Measurements from ENCODE around the gene STC2.

The STC2 gene

DNA sequence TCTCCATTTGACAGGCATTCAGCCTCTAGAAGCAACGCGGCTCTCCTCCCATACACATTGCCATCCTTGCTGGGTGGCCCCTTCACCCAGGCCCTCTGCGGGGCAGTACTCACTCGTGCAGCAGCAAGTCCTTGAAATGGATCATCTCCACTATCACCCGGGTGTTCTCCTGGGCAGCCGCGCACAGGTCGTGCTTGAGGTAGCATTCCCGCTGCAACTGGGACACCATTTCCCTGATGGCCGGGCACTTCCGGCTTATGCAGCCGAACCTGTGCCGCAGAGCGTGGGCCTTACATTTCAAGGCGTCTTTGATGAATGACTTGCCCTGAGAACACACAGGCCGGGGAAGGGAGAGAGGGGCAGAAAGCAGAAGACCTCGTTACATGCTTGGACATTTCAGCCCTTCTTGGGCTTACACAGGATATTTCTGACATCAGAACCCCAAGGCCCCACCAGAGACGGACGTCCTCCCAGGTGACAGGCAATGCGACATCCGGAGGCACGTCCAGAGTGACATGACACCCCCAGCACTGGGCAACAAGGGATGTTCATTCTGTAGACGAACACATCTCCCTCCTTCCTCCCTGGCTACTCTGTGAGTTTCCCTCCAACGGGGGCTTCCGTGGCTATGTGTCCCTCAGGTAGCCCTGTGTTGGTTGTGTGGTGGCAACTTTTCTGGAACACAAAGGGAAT, 5.0 kb downstream of the STC2 start:
- no peak overlapping the region for H3K4me3 ChIP-seq (ENCODE audit: low read length)
- no peak for DNase-seq (ENCODE audit: low read depth)
- TF ChIP-seq, protein P1, sequence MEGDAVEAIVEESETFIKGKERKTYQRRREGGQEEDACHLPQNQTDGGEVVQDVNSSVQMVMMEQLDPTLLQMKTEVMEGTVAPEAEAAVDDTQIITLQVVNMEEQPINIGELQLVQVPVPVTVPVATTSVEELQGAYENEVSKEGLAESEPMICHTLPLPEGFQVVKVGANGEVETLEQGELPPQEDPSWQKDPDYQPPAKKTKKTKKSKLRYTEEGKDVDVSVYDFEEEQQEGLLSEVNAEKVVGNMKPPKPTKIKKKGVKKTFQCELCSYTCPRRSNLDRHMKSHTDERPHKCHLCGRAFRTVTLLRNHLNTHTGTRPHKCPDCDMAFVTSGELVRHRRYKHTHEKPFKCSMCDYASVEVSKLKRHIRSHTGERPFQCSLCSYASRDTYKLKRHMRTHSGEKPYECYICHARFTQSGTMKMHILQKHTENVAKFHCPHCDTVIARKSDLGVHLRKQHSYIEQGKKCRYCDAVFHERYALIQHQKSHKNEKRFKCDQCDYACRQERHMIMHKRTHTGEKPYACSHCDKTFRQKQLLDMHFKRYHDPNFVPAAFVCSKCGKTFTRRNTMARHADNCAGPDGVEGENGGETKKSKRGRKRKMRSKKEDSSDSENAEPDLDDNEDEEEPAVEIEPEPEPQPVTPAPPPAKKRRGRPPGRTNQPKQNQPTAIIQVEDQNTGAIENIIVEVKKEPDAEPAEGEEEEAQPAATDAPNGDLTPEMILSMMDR (IDR thresholded peaks at IDR 0.05; ENCODE audit: insufficient read depth, low read depth, low read length, missing control alignments), result no peak

DNA sequence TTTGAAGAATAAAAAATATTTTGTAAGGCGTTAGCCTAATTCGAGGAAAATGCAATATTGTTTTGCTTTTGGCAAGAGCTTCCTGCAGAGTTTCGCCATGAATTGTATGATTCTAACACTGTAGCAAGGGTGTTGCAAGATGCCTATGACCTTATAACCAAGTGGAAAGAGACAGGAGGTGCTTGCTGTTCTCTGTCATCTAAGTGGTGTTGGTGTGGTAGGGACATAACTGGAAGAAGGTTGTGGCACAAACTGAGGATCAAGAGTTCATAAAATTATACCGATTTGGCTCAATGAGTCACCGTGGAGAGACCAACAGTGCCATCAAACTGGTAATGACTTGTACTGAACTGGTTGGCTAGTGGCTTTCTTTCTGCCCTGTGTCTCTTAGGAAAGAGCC, 6.3 kb downstream of the STC2 start:
- H3K4me3 ChIP-seq (ENCODE audit: low read length), result no peak overlapping the region
- no peak for DNase-seq (ENCODE audit: low read depth)
- TF ChIP-seq, protein P1 (IDR thresholded peaks at IDR 0.05; ENCODE audit: insufficient read depth, low read depth, low read length, missing control alignments), result no peak

DNA sequence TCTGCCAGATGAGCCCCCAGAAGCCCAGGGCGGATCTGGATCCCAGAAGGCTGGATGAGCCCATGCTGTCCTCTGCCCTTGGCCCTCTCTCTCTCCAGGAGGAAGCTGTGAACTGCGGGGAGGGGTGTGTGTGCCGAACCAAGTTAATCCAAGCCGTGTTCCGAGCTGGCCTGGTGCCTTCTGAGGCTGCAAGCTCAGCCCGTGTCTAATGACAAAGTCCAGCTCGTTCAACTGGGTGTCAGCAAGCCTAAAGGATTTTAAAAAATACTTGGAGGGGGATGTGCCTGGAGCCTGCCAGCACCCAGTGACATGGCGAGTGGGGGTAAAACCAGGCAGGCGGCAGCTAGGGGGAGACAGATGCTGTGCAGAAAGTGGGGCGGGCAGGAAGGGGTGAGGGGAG, 8.0 kb downstream of the STC2 start:
- no peak for DNase-seq (ENCODE audit: low read depth)
- TF ChIP-seq, protein P1 (IDR thresholded peaks at IDR 0.05; ENCODE audit: insufficient read depth, low read depth, low read length, missing control alignments), result no peak
- no peak overlapping the region for H3K4me3 ChIP-seq (ENCODE audit: low read length)

DNA sequence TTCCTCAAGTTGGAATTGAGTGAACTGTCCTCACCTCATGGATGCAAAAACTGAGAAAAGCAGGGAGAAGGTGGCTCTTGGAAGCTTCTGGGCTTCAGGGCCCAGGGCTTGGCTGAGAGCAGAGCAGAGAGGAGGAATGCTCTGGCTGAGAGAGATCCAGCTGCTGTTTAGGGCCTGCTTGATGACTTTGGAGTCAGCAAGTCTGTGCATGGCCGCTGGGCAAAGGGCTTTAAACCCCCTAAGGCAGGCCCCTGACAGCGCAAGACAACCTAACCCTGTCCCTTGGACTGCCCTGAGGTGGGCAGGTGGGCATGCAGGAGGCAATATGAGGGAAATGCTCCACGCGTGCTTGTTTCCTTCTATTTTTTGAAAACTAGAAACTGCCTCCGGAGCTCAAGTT, 8.6 kb downstream of the STC2 start:
- no peak overlapping the region for H3K4me3 ChIP-seq (ENCODE audit: low read length)
- DNase-seq (ENCODE audit: low read depth), result no peak
- TF ChIP-seq, protein P1 (IDR thresholded peaks at IDR 0.05; ENCODE audit: insufficient read depth, low read depth, low read length, missing control alignments), result no peak

DNA sequence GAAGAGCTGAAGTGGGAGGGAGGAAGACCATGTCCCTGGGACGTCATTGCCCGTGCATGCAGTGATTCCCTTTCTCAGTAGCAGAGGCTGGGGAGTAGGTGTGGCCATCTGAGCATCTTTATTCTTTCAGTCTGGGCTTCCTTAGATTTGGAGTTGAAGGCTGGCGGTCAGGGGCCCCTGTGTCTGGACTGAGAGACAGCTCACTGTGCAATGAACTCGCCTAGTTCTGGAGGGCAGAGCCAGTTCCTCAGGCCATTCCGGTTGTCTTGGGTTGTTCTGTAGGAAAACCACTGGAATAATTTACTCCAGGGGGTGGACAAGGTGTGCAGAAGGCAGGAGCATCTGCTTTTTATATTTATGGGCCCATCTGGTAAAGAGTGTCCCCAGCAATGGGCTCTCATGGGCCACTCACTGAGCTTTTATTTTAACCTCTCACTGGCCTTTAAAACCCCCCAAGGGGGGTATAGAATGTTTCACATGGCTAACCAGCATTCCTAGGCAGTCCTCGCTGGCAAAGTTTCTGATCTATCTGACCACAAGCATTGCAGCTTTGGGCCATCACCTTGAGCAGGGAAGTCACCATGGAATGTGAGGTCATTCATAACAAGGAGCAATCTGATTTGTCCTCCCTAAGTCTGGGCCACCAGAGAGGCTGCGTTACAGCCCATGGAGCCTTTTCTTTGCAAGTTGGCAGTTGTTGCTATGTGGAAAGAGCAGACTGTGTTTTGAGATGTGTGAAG, 9.2 kb downstream of the STC2 start:
- TF ChIP-seq, protein P1 (IDR thresholded peaks at IDR 0.05; ENCODE audit: insufficient read depth, low read depth, low read length, missing control alignments), result no peak
- no peak for DNase-seq (ENCODE audit: low read depth)
- H3K4me3 ChIP-seq (ENCODE audit: low read length), result no peak overlapping the region

DNA sequence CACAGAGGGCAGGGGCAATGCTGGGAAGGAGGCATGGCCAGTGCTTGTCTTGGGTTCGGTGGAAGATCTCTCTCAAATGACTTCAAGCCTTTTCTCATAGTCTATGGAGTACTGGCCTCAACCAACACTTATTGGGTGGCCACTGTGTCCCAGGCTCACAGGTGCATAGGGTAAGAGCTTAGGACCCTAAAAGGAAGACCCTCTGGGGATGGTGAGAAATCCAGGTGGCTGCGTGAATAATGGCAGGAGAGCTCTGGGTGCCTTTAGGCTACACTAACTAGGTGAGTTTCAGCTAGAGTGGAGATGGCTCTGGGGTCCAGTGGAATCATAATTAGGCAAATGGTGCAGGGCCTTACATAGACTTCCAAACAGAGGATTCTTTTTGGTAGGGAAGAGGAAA, 9.9 kb downstream of the STC2 start:
- no peak for DNase-seq (ENCODE audit: low read depth)
- no peak overlapping the region for H3K4me3 ChIP-seq (ENCODE audit: low read length)
- TF ChIP-seq, protein P1 (IDR thresholded peaks at IDR 0.05; ENCODE audit: insufficient read depth, low read depth, low read length, missing control alignments), result no peak
